A549 (cell line): ENCODE results near the gene ABCA13. TPM values are rescaled to one million over a fixed set of nuclear protein-coding genes. Genes with fewer than 3 reads are reported as not detected.

Source experiments
- ATAC-seq, 2 experiments: fragments of 200-7000 bp in 1 of 2; fragments of >200 bp in 1 of 2; cut with Nextera tagmentation in 1 of 2; cut with Tn5 transposase in 1 of 2; 3 replicates each; pipeline versions ENCODE4 v1.8.0 to v1.9.1; 2018 to 2020; ENCODE audit warnings: mild to moderate bottlenecking in 1 of 2, moderate library complexity in 1 of 2
- CTCF ChIA-PET: fragments of 300-600 bp; sonication (Branson Sonifier 250); formaldehyde crosslinking; extraction: SDS; loops from one replicate; lab custom pipeline; 2021; ENCODE audit warnings: antibody characterized with exemption, inconsistent platforms; lab: Yijun Ruan, JAX
- POLR2A ChIA-PET: fragments of 350-600 bp; formaldehyde crosslinking; extraction: SDS; loops from one replicate; lab custom pipeline; 2021; ENCODE audit warnings: antibody characterized with exemption, inconsistent platforms; lab: Yijun Ruan, JAX
- DNase-seq, 2 experiments: peaks; one replicate each; pipeline versions ENCODE4 v3.0.0 to v3.0.0-alpha.2; 2011 to 2016; ENCODE audit warnings: low read depth in 1 of 2, low spot score in 1 of 2
- FAIRE-seq: peaks from 2 replicates; lab custom pipeline; 2011; peaks lifted over from hg19 to GRCh38; lab: Jason Lieb, UNC
- H3K27ac ChIP-seq, 2 experiments: fragments of >200 bp; sonication (Bioruptor Twin); formaldehyde crosslinking; 3 replicates each; pipeline ENCODE4 v1.5.1; 2016 to 2017
- H3K4me1 ChIP-seq: fragments of >200 bp; sonication (Bioruptor Twin); formaldehyde crosslinking; 3 replicates; pipeline ENCODE4 v1.6.1; 2016
- H3K4me2 ChIP-seq: fragments of >200 bp; sonication (Bioruptor Twin); formaldehyde crosslinking; 3 replicates; pipeline ENCODE4 v1.6.1; 2016
- H3K4me3 ChIP-seq: fragments of >200 bp; sonication (Bioruptor Twin); formaldehyde crosslinking; 3 replicates; pipeline ENCODE4 v1.5.1; 2016
- H3K9me3 ChIP-seq: fragments of >200 bp; sonication (Bioruptor Twin); formaldehyde crosslinking; 3 replicates; pipeline ENCODE4 v1.6.1; 2016
- ATOH8 ChIP-seq: fragments of 250-450 bp; sonication (Bioruptor Pico); IDR thresholded peaks from 2 replicates; pipeline ENCODE4 v1.5.0; 2020; ENCODE audit warnings: low read depth, mild to moderate bottlenecking, moderate library complexity
- CBX2 ChIP-seq: fragments of 200-600 bp; sonication (generic); IDR thresholded peaks from 2 replicates; pipeline ENCODE4 v1.6.1; 2016; ENCODE audit warnings: low read depth, mild to moderate bottlenecking, borderline replicate concordance
- CEBPB ChIP-seq, 2 experiments: fragments of >200 bp in 1 of 2; sonication (Bioruptor Twin) in 1 of 2; formaldehyde crosslinking in 1 of 2; IDR thresholded peaks; 2 replicates each; pipeline ENCODE4 v1.6.1; 2012 to 2016
- CHD2 ChIP-seq: fragments of 150-350 bp; IDR thresholded peaks from 2 replicates; pipeline ENCODE4 v1.6.1; 2014; ENCODE audit warnings: low read length; ENCODE audit not compliant: partially characterized antibody
- CHD4 ChIP-seq: fragments of 200-600 bp; sonication (generic); IDR thresholded peaks from 2 replicates; pipeline ENCODE4 v1.6.1; 2016; ENCODE audit warnings: antibody characterized with exemption, mild to moderate bottlenecking, borderline replicate concordance
- EHF ChIP-seq: fragments of 250-450 bp; sonication (Bioruptor Pico); IDR thresholded peaks from 2 replicates; pipeline ENCODE4 v1.5.0; 2020; ENCODE audit warnings: mild to moderate bottlenecking
- FOSL2 ChIP-seq, 2 experiments: fragments of 450-650 bp in 1 of 2; fragments of >200 bp in 1 of 2; sonication (Bioruptor Twin) in 1 of 2; formaldehyde crosslinking; IDR thresholded peaks; 2 replicates each; pipeline versions ENCODE4 v1.5.0 to v1.6.1; 2016 to 2020; ENCODE audit warnings: mild to moderate bottlenecking in 1 of 2, moderate library complexity in 1 of 2
- HEYL ChIP-seq: fragments of 250-450 bp; sonication (Bioruptor Pico); IDR thresholded peaks from 2 replicates; pipeline ENCODE4 v1.8.0; 2021; ENCODE audit warnings: mild to moderate bottlenecking, moderate library complexity
- HMGXB4 ChIP-seq: fragments of 250-450 bp; sonication (Bioruptor Pico); IDR thresholded peaks from 2 replicates; pipeline ENCODE4 v1.5.0; 2021; ENCODE audit warnings: mild to moderate bottlenecking, moderate library complexity, borderline replicate concordance
- HOXB13 ChIP-seq: fragments of 250-450 bp; sonication (Bioruptor Pico); IDR thresholded peaks from 2 replicates; pipeline ENCODE4 v1.5.0; 2020; ENCODE audit warnings: low read depth, mild to moderate bottlenecking, moderate library complexity
- HOXB5 ChIP-seq: fragments of 250-450 bp; sonication (Bioruptor Pico); IDR thresholded peaks from 2 replicates; pipeline ENCODE4 v1.5.0; 2020; ENCODE audit warnings: mild to moderate bottlenecking, moderate library complexity
- JUN ChIP-seq, 2 experiments: fragments of >200 bp; sonication (Bioruptor Twin); formaldehyde crosslinking; IDR thresholded peaks; 2 replicates in 1 of 2; 3 replicates in 1 of 2; pipeline ENCODE4 v1.6.1; 2016 to 2017
- JUNB ChIP-seq: fragments of >200 bp; sonication (Bioruptor Twin); formaldehyde crosslinking; IDR thresholded peaks from 2 replicates; pipeline ENCODE4 v1.6.1; 2016
- MAFK ChIP-seq: fragments of 450-650 bp; IDR thresholded peaks from 2 replicates; pipeline ENCODE4 v1.6.1; 2014; ENCODE audit not compliant: partially characterized antibody
- MAX ChIP-seq: IDR thresholded peaks from 2 replicates; pipeline ENCODE4 v1.6.1; 2012
- MAZ ChIP-seq: fragments of 150-350 bp; IDR thresholded peaks from 2 replicates; pipeline ENCODE4 v1.6.1; 2014; ENCODE audit warnings: antibody characterized with exemption, low read depth, low read length, borderline replicate concordance
- NFE2L2 ChIP-seq: fragments of 150-350 bp; conservative IDR thresholded peaks from 2 replicates; pipeline ENCODE4 v1.6.1; 2014; ENCODE audit warnings: low read length
- POLR2AphosphoS2 ChIP-seq: conservative IDR thresholded peaks from 2 replicates; pipeline ENCODE4 v1.6.1; 2012; ENCODE audit warnings: low read length, improper control_type of control experiment, inconsistent platforms
- RAD21 ChIP-seq, 2 experiments: fragments of >200 bp in 1 of 2; sonication (Bioruptor Twin) in 1 of 2; formaldehyde crosslinking in 1 of 2; IDR thresholded peaks in 1 of 2; conservative IDR thresholded peaks in 1 of 2; 2 replicates in 1 of 2; 3 replicates in 1 of 2; pipeline ENCODE4 v1.6.1; 2012 to 2018; ENCODE audit warnings: inconsistent platforms in 1 of 2
- RARB ChIP-seq: fragments of 250-450 bp; sonication (Bioruptor Pico); IDR thresholded peaks from 2 replicates; pipeline ENCODE4 v1.8.0; 2021; ENCODE audit warnings: mild to moderate bottlenecking, moderate library complexity
- REST ChIP-seq: fragments of 200-600 bp; sonication (generic); IDR thresholded peaks from 2 replicates; pipeline ENCODE4 v1.6.1; 2016; ENCODE audit warnings: antibody characterized with exemption, mild to moderate bottlenecking, moderate library complexity
- RNF2 ChIP-seq: fragments of 200-600 bp; sonication (generic); IDR thresholded peaks from 2 replicates; pipeline ENCODE4 v1.6.1; 2016; ENCODE audit warnings: low read depth, mild to moderate bottlenecking, antibody characterized with exemption, moderate library complexity, borderline replicate concordance
- SMC3 ChIP-seq: fragments of >200 bp; sonication (Bioruptor Twin); formaldehyde crosslinking; IDR thresholded peaks from 3 replicates; pipeline ENCODE4 v1.6.1; 2018; ENCODE audit warnings: inconsistent platforms
- ZC3H11A ChIP-seq: fragments of 450-650 bp; IDR thresholded peaks from 2 replicates; pipeline ENCODE4 v1.6.1; 2014; ENCODE audit warnings: antibody characterized with exemption, mild to moderate bottlenecking
- ZSCAN20 ChIP-seq: fragments of 250-450 bp; sonication (Bioruptor Pico); IDR thresholded peaks from 2 replicates; pipeline ENCODE4 v1.8.0; 2022; ENCODE audit warnings: mild to moderate bottlenecking, moderate library complexity
- WGBS: methylation state at CpG from one replicate; pipeline ENCODE4 v1.1.6; 2017; ENCODE audit errors: missing lambda C conversion rate; 5-methylcytosine and 5-hydroxymethylcytosine counted together
- polyA plus RNA-seq, 4 experiments: library from polyadenylated mRNA; depleted of rRNA in 3 of 4; stranded (reverse); fragments of >200 nt; fragmentation: RNase III in 1 of 4; extraction: RNeasy Plus Mini Kit Qiagen cat#74134 plus additional on column Dnase treatment in 1 of 4; gene quantifications; 2 replicates in 3 of 4; 3 replicates in 1 of 4; pipeline ENCODE4 v1.2.3, GENCODE V29; 2011 to 2017

ABCA13 gene
- polyA plus RNA-seq, 2 of the 4 experiments (the other 2 are of a cell fraction), result 0.01 TPM; not detected in 1

- Histone ChIP-seq H3K4me2 (no peak overlapping the region), H3K9me3 (no peaks in the 10 kb centered on the region), H3K4me1 (no peaks in the 10 kb centered on the region), H3K27ac (no peak overlapping the region), H3K4me3 (no peak overlapping the region)
- FAIRE-seq, result no peak
- ChIA-PET POLR2A (no interaction called here), CTCF (interaction anchor here (2.2 kb wide), 1 partner anchor 8 kb away, joined by 8 read pairs; no protein-coding TSS in a partner anchor)
- no peak for DNase-seq
- TF ChIP-seq HOXB13 (CRISPR knock-in tag) (no peak), JUNB (no peak), ATOH8 (CRISPR knock-in tag) (no peak), HEYL (CRISPR knock-in tag) (no peak), SMC3 (no peak), MAZ (no peak), ZSCAN20 (CRISPR knock-in tag) (no peak), CBX2 (no peak), JUN (IDR thresholded peaks at IDR 0.05) (no peak), RNF2 (no peak), CHD4 (no peak), POLR2AphosphoS2 (no peak), EHF (CRISPR knock-in tag) (no peak), FOSL2 (IDR thresholded peaks at IDR 0.05) (no peak), FOSL2 (CRISPR knock-in tag; IDR thresholded peaks at IDR 0.05) (no peak), CHD2 (no peak), NFE2L2 (no peak), MAFK (no peak), RARB (CRISPR knock-in tag) (no peak), HMGXB4 (no peak), CEBPB (IDR thresholded peaks at IDR 0.05) (no peak)
- 11% methylated on average over 4 of the region's 4 CpGs for WGBS
- no peak for ATAC-seq
Measured at GRCh38 chr7:48307041-48307714, 135.9 kb downstream of the ABCA13 start.

- Histone ChIP-seq H3K9me3 (no peaks in the 10 kb centered on the region), H3K4me3 (no peak overlapping the region), H3K4me2 (no peak overlapping the region), H3K27ac (no peak overlapping the region), H3K4me1 (no peaks in the 10 kb centered on the region)
- CTCF ChIA-PET, result no interaction called here
- POLR2A ChIA-PET, result no interaction called here
- DNase-seq (no peak), ATAC-seq (no peak), FAIRE-seq (no peak)
- TF ChIP-seq MAX (no peak), REST (no peak), RAD21 (conservative IDR thresholded peaks at IDR 0.05 in 1 of 2, IDR thresholded peaks at IDR 0.05 in 1 of 2) (no peak), HOXB5 (CRISPR knock-in tag) (no peak), ZC3H11A (no peak)
- 22% methylated on average over 12 of the region's 12 CpGs for WGBS
Measured at GRCh38 chr7:48309720-48310119, 138.5 kb downstream of the ABCA13 start.
